HG02852 (cell line): ENCODE results near the gene COX17.
"Not testable (repeated sequence)": the region's sequence is repeated elsewhere in the genome, so short reads cannot be mapped to it uniquely, and the experiment has no call there.

Experiments
- ATAC-seq: cut with Tn5 transposase; IDR thresholded peaks from one replicate; pipeline ENCODE4 v1.9.1; 2021; ENCODE audit warnings: mild to moderate bottlenecking, moderate library complexity; ENCODE audit not compliant: unreplicated experiment

Gene COX17, protein sequence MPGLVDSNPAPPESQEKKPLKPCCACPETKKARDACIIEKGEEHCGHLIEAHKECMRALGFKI

DNA sequence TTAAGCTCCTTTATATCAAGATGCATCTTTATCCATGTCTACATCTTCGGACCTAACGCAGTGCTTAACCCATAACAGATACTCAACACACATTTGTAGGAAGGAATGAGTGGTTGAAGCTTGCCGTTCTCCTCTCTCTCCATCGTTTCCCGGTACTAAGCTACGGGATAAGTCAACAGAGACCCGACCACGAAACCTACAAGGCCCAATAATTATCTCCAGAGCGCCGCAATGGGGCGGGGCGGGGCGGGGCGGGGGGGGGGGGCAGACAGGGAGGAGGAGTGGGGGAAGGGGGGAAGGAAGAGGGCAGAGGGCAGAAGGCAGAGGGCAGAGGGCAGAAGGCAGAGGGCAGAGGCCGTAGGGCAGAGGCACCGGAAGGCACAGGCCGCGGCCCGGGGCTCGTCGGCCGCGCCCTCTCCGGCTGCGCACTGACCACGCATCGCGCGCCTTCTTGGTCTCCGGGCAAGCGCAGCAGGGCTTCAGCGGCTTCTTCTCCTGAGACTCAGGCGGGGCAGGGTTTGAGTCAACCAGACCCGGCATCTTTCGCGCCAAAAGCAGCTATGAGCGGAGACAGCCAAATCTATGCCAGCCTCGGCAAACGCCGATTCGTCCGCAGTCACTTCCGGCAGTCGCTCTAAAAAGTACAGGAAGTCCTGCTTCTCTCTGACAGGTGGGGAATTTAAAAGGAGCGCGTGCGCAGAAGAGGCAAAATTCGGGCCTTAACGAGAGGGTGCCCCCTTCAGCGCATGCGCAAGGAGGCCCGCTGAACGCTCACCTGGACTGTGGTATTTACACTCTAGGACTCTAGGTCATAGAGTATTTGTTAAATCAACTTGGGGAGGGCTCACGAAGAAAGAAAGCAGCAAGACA, at the start of gene COX17:
Gene COX17, minus strand, starts transcription at position 636 of the 870 bp plus-strand sequence. Its CDS starts 96 bp downstream, at position 540.
- peak; percentile 88 for ATAC-seq

- no peak for ATAC-seq
Observed at GRCh38 chr3:119726909-119727308, 49.7 kb upstream of the COX17 start.

DNA sequence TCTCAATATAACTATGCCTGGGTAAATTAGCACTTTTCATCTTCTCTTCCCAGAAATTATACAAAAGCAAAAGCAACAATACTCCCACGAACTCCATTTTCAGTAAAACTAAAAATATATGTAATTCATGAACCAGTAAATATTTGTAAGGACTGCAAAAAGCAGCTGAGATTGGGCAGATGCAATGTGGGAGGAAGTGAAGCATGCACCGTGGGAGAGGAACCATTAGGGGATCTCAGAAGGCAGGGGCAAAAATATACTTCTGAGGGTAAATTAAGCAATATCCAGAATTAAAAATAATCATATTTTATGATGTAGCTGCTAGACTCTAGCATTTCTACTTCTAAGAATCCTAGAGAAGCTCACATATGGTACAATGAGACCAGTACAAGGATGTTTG, 45.8 kb upstream of the COX17 start:
- no peak for ATAC-seq

GRCh38 chr3:119717520-119717919, 40.3 kb upstream of the COX17 start:
- ATAC-seq: no peak

DNA sequence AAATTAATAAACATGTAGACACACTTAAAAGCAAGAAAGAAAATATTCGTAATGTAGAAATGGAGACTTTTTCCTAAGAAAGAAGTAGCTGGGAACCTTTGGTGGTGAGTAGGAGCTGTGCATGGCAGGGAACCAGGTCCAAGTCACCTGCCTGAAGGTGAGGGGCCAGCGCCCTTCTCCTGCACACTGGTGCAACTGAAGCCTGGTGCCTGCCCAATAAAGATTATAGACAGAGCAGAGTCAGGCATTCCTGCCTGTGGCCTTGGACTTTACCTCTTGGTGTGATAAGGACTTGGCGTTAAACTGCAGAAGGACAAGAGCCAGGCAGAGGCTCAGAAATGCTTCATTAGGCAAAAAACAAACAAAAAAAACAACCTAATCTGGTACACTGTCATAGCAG, 39.8 kb upstream of the COX17 start:
- ATAC-seq: no peak

DNA sequence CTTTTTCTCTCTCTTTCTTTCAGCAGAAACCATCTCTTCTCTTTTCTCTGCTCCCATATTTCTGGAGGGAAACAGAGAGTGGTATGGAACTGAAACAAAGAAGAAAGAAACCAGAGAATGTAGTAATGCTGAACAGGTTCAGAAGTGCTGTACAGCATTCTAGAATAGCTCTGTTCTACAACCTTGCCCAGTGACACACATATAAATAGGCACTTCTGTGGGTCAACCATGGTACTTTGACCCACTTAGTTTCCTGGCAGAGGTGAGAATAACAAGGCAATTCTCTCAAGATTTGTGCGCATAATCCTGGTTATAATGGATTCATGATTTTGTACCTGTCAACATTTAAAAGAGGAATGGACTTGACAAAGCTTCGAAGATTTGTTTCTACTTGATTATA, 37.9 kb upstream of the COX17 start:
- no peak for ATAC-seq

GRCh38 chr3:119703820-119704531, 26.8 kb upstream of the COX17 start:
- ATAC-seq: no peak

GRCh38 chr3:119702530-119703527, 25.6 kb upstream of the COX17 start, which contains the start of gene CFAP91:
Gene CFAP91 (plus strand): TSS chr3:119703022. CDS start chr3:119703099, 77 bp downstream.
- ATAC-seq: peak; percentile 89

GRCh38 chr3:119700920-119701734, 23.9 kb upstream of the COX17 start:
- peak; percentile 14 for ATAC-seq

- peak; percentile 31 for ATAC-seq
Observed at GRCh38 chr3:119700269-119700919, 23.2 kb upstream of the COX17 start.

DNA sequence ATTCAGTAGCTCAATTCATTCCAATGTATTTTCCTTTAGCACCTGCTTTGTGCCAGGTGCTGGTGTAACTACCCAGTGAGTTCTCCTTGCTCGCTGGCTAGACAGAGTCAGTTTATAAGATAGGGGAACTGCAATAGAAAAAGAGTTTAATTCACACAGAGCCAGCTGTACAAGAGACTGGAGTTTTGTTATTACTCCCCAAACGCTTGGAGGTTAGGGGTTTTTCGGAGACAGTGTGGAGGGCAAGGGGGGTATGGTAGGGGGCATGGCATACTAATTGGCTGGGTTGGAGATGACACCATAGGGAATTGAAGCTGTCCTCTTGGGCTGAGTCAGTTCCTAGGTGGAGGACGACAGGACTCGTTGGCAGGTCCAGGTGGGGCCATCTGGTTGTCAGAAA, 20.2 kb upstream of the COX17 start:
- peak; percentile 58 for ATAC-seq

DNA sequence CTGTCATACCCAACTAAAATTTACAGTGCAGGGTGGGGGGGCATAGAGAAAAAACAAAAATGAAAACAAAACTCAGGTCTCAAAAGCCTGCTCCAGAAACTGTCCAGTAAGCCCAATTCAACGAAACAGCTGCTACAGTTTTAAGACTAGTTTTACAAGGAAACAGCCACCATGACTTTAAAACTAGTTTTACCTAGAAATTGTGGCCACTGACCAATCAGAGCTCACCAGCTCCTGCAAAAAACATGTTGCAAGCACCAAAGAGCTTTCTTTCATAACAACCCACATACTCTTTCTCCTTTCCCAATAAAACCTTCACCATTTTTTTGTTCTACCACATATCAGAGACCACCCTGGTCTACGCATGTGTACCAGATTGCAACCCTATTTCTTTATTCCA, 18.3 kb upstream of the COX17 start:
- ATAC-seq: no peak

- ATAC-seq: no peak
Observed at GRCh38 chr3:119690043-119690656, 12.9 kb upstream of the COX17 start.

DNA sequence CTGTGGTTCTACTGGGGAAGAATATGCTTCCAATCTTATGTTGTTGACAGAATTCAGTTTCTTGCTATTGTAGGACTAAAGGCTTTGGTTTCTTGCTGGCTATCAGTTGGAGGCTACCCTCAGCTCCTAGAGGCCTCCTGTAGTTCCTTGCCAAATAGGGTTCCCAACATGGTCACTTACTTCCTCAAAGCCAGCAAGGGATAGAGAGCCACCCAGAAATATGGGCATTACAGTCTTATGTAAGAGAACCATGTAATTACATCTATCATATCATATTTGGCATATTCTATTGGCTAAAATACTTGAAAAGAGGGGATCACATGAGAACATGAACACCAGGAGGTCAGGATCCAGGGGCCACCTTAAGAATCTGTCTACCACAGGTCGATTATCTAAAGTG, 6.2 kb upstream of the COX17 start:
- ATAC-seq: no peak

DNA sequence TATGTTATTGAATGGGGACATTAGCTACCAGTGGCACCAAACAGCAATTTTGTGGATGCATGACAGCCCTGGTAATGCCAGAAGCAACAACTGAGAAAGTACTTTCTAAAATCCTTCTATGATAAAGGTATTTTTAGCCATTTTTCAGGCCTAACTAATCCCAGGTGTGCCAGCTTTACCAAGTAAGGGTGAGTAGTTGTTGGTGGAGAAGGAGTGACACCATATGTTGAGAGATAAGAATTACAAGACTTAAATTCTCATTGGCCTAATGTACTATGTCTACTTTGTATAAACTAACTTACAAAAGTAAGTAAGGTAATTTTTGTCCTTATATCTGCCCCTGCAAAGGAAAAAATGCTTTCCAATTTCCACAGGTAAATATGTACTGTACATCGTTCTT, 4.1 kb upstream of the COX17 start:
- no peak for ATAC-seq

- ATAC-seq: no peak
Observed at GRCh38 chr3:119679874-119680273, 2.7 kb upstream of the COX17 start.

DNA sequence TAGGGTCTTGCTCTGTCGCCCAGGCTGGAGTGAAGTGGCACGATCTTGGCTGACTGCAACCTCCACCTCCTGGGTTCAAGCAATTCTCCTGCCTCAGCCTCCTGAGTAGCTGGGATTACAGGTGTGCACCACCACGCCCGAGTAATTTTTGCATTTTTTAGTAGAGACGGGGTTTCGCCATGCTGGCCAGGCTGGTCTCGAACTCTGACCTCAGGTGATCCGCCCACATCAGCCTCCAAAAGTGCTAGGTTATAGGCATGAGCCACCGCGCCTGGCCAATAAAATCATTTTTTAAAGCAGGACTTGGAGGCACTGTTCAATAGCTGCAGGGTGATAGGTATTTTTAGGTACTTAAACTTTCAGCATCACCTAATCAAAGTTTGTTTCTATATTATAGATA, 1.0 kb upstream of the COX17 start:
- ATAC-seq: not testable (repeated sequence)

DNA sequence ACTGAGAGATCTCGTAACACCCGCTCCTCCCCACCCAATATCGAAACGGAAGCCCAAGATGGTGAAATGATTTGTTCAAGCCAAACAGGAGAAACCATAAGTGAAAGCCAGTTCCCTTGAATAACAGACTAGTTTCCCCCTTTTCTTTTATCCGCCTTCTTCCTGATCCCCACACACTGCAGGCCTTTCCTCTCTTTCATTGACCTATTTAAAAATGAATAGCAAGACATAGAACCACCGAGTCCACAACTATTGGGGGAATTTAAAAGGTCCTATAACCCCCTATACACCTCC, 382 bp upstream of the COX17 start:
- no peak for ATAC-seq

DNA sequence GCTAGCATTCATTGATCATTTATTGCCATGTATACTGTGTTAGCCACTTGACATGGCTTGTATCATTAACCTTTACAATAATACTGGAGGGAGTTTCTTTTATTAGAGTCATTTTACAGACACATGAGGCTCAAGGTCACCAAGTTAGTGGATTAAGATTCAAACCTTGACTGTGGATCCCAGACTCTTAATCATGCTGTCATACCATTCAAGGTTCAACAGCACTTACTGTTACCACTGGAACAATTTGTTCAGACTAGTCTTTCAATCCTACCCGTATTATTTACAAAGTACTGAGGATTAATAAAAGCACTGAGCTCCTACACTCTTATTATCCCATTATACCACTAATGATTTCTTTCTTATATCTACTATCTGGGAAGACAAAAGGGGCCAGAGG, 1.2 kb downstream of the COX17 start:
- no peak for ATAC-seq
